HCT116 (cell line): ENCODE data around the gene FBXW8. TPM values are rescaled to one million over a fixed set of nuclear protein-coding genes. Genes with fewer than 3 reads are reported as not detected.

Source experiments
- ATAC-seq: fragments of 200-7000 bp; cut with Tn5 transposase; 2 replicates; pipeline ENCODE4 v1.9.1; 2020; ENCODE audit warnings: mild to moderate bottlenecking, moderate library complexity
- BruUV-seq: library from RNA; stranded (reverse); fragments of 400-500 nt; replicated peaks from 2 replicates; lab custom pipeline; 2021; lab: Mats Ljungman, UMichigan
- CTCF ChIA-PET: fragments of 300-600 bp; sonication (Branson Sonifier 250); formaldehyde crosslinking; loops from one replicate; lab custom pipeline; 2021; ENCODE audit warnings: antibody characterized with exemption; lab: Charles Lee
- POLR2A ChIA-PET: fragments of 300-600, 350-600 bp; sonication (Branson Sonifier 250); formaldehyde crosslinking; loops from one replicate; lab custom pipeline; 2021; ENCODE audit warnings: antibody characterized with exemption; lab: Charles Lee
- RAD21 ChIA-PET, 2 experiments: fragments of 300-600 bp; sonication (Branson Sonifier 250); formaldehyde crosslinking; loops; one replicate each; lab custom pipeline; 2023; ENCODE audit warnings: low total read pairs in 2 of 2; ENCODE audit not compliant: uncharacterized antibody in 2 of 2, unreplicated experiment in 2 of 2, low non-redundant PET in 1 of 2; lab: Charles Lee
- DNase-seq: peaks from one replicate; pipeline ENCODE4 v3.0.0-alpha.2; 2010; ENCODE audit warnings: low read depth, low spot score
- H2AFZ ChIP-seq: fragments of 200-600 bp; shearing (Covaris generic), sonication (generic); 2 replicates; pipeline ENCODE4 v1.6.1; 2017; ENCODE audit warnings: low read depth, mixed run types, mixed read lengths, antibody characterized with exemption, low read length; ENCODE audit not compliant: poor library complexity, severe bottlenecking
- H3K27ac ChIP-seq: 2 replicates; pipeline ENCODE4 v1.5.1; 2012; ENCODE audit warnings: low read depth, low read length
- H3K27me3 ChIP-seq: fragments of 200-600 bp; sonication (generic); 2 replicates; pipeline ENCODE4 v1.6.1; 2016; ENCODE audit warnings: mixed run types, low read length, mixed read lengths; ENCODE audit not compliant: insufficient read depth
- H3K36me3 ChIP-seq, 2 experiments: fragments of 200-500 bp in 1 of 2; fragments of 200-600 bp in 1 of 2; sonication (Bioruptor generic) in 1 of 2; sonication (generic) in 1 of 2; 2 replicates each; pipeline versions ENCODE4 v1.5.1 to v1.6.1; 2014 to 2016; ENCODE audit warnings: low read length in 2 of 2, inconsistent platforms in 1 of 2, mixed read lengths in 1 of 2, mixed run types in 1 of 2; ENCODE audit not compliant: insufficient read depth in 2 of 2, control insufficient read depth in 1 of 2
- H3K4me1 ChIP-seq, 2 experiments: fragments of 200-600 bp in 1 of 2; sonication (generic) in 1 of 2; 2 replicates each; pipeline versions ENCODE4 v1.5.1 to v1.6.1; 2012 to 2017; ENCODE audit warnings: low read length in 2 of 2, inconsistent platforms in 1 of 2, mild to moderate bottlenecking in 1 of 2, mixed read lengths in 1 of 2, mixed run types in 1 of 2, moderate library complexity in 1 of 2; ENCODE audit not compliant: insufficient read depth in 2 of 2, control insufficient read depth in 1 of 2
- H3K4me2 ChIP-seq: fragments of 200-600 bp; sonication (generic); 2 replicates; pipeline ENCODE4 v1.6.1; 2017; ENCODE audit warnings: mixed run types, low read length, mixed read lengths
- H3K4me3 ChIP-seq, 2 experiments: fragments of 200-600 bp in 1 of 2; sonication (generic) in 1 of 2; replicated peaks in 1 of 2; 2 replicates each; pipeline ENCODE4 v1.5.1; 2011 to 2016; ENCODE audit warnings: low read length in 2 of 2, control low read depth in 1 of 2, low read depth in 1 of 2, mild to moderate bottlenecking in 1 of 2, mixed read lengths in 1 of 2, mixed run types in 1 of 2
- H3K79me2 ChIP-seq: fragments of 200-600 bp; sonication (generic); 2 replicates; pipeline ENCODE4 v1.6.1; 2017; ENCODE audit warnings: mild to moderate bottlenecking, mixed run types, low read length, moderate library complexity, mixed read lengths; ENCODE audit not compliant: insufficient read depth
- H3K9ac ChIP-seq: fragments of 200-600 bp; sonication (generic); 2 replicates; pipeline ENCODE4 v1.6.1; 2016; ENCODE audit warnings: low read length, mixed read lengths
- H3K9me2 ChIP-seq: fragments of 200-600 bp; sonication (generic), shearing (Covaris generic); 2 replicates; pipeline ENCODE4 v1.6.1; 2017; ENCODE audit warnings: mixed run types, mild to moderate bottlenecking, moderate library complexity; ENCODE audit not compliant: insufficient read depth
- H3K9me3 ChIP-seq, 2 experiments: fragments of 200-500 bp in 1 of 2; fragments of 200-600 bp in 1 of 2; sonication (Bioruptor generic) in 1 of 2; sonication (generic) in 1 of 2; 2 replicates each; pipeline ENCODE4 v1.6.1; 2014 to 2017; ENCODE audit warnings: low read length in 2 of 2, mixed read lengths in 2 of 2, inconsistent platforms in 1 of 2, low read depth in 1 of 2, mild to moderate bottlenecking in 1 of 2, mixed run types in 1 of 2, moderate library complexity in 1 of 2; ENCODE audit not compliant: control insufficient read depth in 1 of 2, insufficient read depth in 1 of 2
- H4K20me1 ChIP-seq: fragments of 200-600 bp; sonication (generic), shearing (Covaris generic); 2 replicates; pipeline ENCODE4 v1.6.1; 2017; ENCODE audit warnings: mixed run types, mild to moderate bottlenecking, moderate library complexity; ENCODE audit not compliant: insufficient read depth
- CBX3 ChIP-seq: IDR thresholded peaks from 2 replicates; pipeline ENCODE4 v1.6.1; 2012; ENCODE audit warnings: low read depth
- CEBPB ChIP-seq: IDR thresholded peaks from 2 replicates; pipeline ENCODE4 v1.6.1; 2012; ENCODE audit warnings: low read depth
- EGR1 ChIP-seq: IDR thresholded peaks from 2 replicates; pipeline ENCODE4 v1.6.1; 2012; ENCODE audit warnings: low read depth
- EZH2 ChIP-seq: fragments of 200-600 bp; sonication (generic); IDR thresholded peaks from 2 replicates; pipeline ENCODE4 v1.6.1; 2017; ENCODE audit warnings: antibody characterized with exemption, mixed run types
- EZH2phosphoT487 ChIP-seq: fragments of 200-600 bp; IDR thresholded peaks from 2 replicates; pipeline ENCODE4 v1.6.1; 2018; ENCODE audit warnings: antibody characterized with exemption, borderline replicate concordance
- FOSL1 ChIP-seq: IDR thresholded peaks from 2 replicates; pipeline ENCODE4 v1.6.1; 2012; ENCODE audit warnings: low read depth
- JUND ChIP-seq: IDR thresholded peaks from 2 replicates; pipeline ENCODE4 v1.6.1; 2012
- RAD21 ChIP-seq: IDR thresholded peaks from 2 replicates; pipeline ENCODE4 v1.6.1; 2012; ENCODE audit warnings: low read depth, mild to moderate bottlenecking
- SIN3A ChIP-seq: IDR thresholded peaks from 2 replicates; pipeline ENCODE4 v1.6.1; 2012; ENCODE audit warnings: low read depth
- SP1 ChIP-seq: IDR thresholded peaks from 2 replicates; pipeline ENCODE4 v1.6.1; 2012; ENCODE audit warnings: low read depth
- SRF ChIP-seq: IDR thresholded peaks from 2 replicates; pipeline ENCODE4 v1.6.1; 2012; ENCODE audit warnings: low read depth
- TCF7L2 ChIP-seq: IDR thresholded peaks from 2 replicates; pipeline ENCODE4 v1.7.0; 2011; ENCODE audit warnings: borderline replicate concordance, inconsistent platforms; ENCODE audit not compliant: insufficient read depth, insufficient read length; ENCODE audit errors: extremely low read depth
- YY1 ChIP-seq: IDR thresholded peaks from 2 replicates; pipeline ENCODE4 v1.6.1; 2011; ENCODE audit warnings: low read length, low read depth, moderate library complexity, mild to moderate bottlenecking; ENCODE audit not compliant: insufficient replicate concordance; ENCODE audit errors: extremely low read depth
- ZNF274 ChIP-seq: fragments of 200-500 bp; sonication (Bioruptor generic); IDR thresholded peaks from 2 replicates; pipeline ENCODE4 v1.6.1; 2014; ENCODE audit warnings: mild to moderate bottlenecking, low read depth, low read length, inconsistent platforms
- intact Hi-C: fragments of 100-400 bp; cut with micrococcal nuclease; formaldehyde crosslinking; loops from 2 replicates; pipeline ENCODE4 v1.10.0; 2022
- total RNA-seq: library from RNA; stranded (reverse); gene quantifications from one replicate; pipeline ENCODE4 v1.2.1, GENCODE V29; 2021; ENCODE audit not compliant: unreplicated experiment
- TF ChIP-seq, protein P1 (sequence below), 3 experiments: fragments of 200-600 bp in 1 of 3; sonication (generic) in 1 of 3; IDR thresholded peaks in 2 of 3; conservative IDR thresholded peaks in 1 of 3; 2 replicates each; pipeline ENCODE4 v1.5.1; 2012 to 2017; ENCODE audit warnings: low read depth in 2 of 3, low read length in 2 of 3, antibody characterized with exemption in 1 of 3, borderline replicate concordance in 1 of 3, control low read depth in 1 of 3, mild to moderate bottlenecking in 1 of 3, mixed read lengths in 1 of 3, mixed run types in 1 of 3, moderate library complexity in 1 of 3; ENCODE audit not compliant: insufficient read depth in 1 of 3
- TF ChIP-seq, protein P2 (sequence below): IDR thresholded peaks from 2 replicates; pipeline ENCODE4 v1.6.1; 2012; ENCODE audit warnings: low read depth
- TF ChIP-seq, protein P3 (sequence below): IDR thresholded peaks from 2 replicates; pipeline ENCODE4 v1.6.1; 2012
- TF ChIP-seq, protein P4 (sequence below): IDR thresholded peaks from 2 replicates; pipeline ENCODE4 v1.6.1; 2012
- TF ChIP-seq, protein P5 (sequence below): IDR thresholded peaks from 2 replicates; pipeline ENCODE4 v1.6.1; 2011; ENCODE audit warnings: mild to moderate bottlenecking, low read length, moderate library complexity; ENCODE audit not compliant: insufficient replicate concordance; ENCODE audit errors: extremely low read depth

Gene FBXW8
- total RNA-seq, 1 experiment from 2014 or later: 14.6 TPM

DNA sequence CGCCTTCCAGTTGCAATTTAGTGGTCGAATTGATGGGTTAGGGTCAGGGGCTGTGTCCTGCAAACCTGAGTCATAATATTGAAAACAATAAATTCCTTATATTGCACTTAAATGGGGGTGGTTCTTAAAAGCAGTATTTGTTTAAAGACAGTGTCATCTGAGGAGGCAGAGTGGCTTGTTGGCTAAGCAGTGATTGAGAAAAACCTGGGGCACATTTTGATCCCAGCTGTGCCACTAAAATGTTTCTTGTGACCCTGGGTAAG, 48.4 kb downstream of the FBXW8 start:
- CTCF ChIA-PET: no interaction called here
- Histone ChIP-seq H3K27me3 (no peaks in the 10 kb centered on the region), H3K27ac (no peak overlapping the region), H4K20me1 (no peaks in the 10 kb centered on the region), H3K36me3 (no peaks in the 10 kb centered on the region), H2AFZ (no peak overlapping the region), H3K4me2 (no peak overlapping the region), H3K9me2 (no peaks in the 10 kb centered on the region), H3K4me1 (no peaks in the 10 kb centered on the region; a peak in 1 of 4 replicates), H3K79me2 (no peaks in the 10 kb centered on the region; the same call in 1 of the 2 replicates), H3K4me3 (no peak overlapping the region), H3K9ac (no peak overlapping the region), H3K9me3 (no peaks in the 10 kb centered on the region)
- BruUV-seq: no TSS peak
- intact Hi-C loops: no loop called here
- POLR2A ChIA-PET: no interaction called here
- ATAC-seq (no peak), DNase-seq (no peak)
- RAD21 ChIA-PET: no interaction called here
- no peak for TF ChIP-seq SP1
- no peak for TF ChIP-seq EGR1
- TF ChIP-seq YY1: no peak
- TF ChIP-seq, protein P1, sequence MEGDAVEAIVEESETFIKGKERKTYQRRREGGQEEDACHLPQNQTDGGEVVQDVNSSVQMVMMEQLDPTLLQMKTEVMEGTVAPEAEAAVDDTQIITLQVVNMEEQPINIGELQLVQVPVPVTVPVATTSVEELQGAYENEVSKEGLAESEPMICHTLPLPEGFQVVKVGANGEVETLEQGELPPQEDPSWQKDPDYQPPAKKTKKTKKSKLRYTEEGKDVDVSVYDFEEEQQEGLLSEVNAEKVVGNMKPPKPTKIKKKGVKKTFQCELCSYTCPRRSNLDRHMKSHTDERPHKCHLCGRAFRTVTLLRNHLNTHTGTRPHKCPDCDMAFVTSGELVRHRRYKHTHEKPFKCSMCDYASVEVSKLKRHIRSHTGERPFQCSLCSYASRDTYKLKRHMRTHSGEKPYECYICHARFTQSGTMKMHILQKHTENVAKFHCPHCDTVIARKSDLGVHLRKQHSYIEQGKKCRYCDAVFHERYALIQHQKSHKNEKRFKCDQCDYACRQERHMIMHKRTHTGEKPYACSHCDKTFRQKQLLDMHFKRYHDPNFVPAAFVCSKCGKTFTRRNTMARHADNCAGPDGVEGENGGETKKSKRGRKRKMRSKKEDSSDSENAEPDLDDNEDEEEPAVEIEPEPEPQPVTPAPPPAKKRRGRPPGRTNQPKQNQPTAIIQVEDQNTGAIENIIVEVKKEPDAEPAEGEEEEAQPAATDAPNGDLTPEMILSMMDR (IDR thresholded peaks at IDR 0.05 in 2 of 3, conservative IDR thresholded peaks at IDR 0.05 in 1 of 3; ENCODE audit: borderline replicate concordance in 1 of 3, insufficient read depth in 1 of 3, low read depth in 2 of 3, low read length in 2 of 3): no peak
- TF ChIP-seq TCF7L2: no peak
- no peak for TF ChIP-seq ZNF274
- no peak for TF ChIP-seq JUND
- TF ChIP-seq EZH2phosphoT487: no peak
- TF ChIP-seq, protein P2, sequence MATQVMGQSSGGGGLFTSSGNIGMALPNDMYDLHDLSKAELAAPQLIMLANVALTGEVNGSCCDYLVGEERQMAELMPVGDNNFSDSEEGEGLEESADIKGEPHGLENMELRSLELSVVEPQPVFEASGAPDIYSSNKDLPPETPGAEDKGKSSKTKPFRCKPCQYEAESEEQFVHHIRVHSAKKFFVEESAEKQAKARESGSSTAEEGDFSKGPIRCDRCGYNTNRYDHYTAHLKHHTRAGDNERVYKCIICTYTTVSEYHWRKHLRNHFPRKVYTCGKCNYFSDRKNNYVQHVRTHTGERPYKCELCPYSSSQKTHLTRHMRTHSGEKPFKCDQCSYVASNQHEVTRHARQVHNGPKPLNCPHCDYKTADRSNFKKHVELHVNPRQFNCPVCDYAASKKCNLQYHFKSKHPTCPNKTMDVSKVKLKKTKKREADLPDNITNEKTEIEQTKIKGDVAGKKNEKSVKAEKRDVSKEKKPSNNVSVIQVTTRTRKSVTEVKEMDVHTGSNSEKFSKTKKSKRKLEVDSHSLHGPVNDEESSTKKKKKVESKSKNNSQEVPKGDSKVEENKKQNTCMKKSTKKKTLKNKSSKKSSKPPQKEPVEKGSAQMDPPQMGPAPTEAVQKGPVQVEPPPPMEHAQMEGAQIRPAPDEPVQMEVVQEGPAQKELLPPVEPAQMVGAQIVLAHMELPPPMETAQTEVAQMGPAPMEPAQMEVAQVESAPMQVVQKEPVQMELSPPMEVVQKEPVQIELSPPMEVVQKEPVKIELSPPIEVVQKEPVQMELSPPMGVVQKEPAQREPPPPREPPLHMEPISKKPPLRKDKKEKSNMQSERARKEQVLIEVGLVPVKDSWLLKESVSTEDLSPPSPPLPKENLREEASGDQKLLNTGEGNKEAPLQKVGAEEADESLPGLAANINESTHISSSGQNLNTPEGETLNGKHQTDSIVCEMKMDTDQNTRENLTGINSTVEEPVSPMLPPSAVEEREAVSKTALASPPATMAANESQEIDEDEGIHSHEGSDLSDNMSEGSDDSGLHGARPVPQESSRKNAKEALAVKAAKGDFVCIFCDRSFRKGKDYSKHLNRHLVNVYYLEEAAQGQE: no peak
- TF ChIP-seq SIN3A: no peak
- TF ChIP-seq, protein P3, sequence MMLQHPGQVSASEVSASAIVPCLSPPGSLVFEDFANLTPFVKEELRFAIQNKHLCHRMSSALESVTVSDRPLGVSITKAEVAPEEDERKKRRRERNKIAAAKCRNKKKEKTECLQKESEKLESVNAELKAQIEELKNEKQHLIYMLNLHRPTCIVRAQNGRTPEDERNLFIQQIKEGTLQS: no peak
- TF ChIP-seq CBX3: no peak
- TF ChIP-seq, protein P4, sequence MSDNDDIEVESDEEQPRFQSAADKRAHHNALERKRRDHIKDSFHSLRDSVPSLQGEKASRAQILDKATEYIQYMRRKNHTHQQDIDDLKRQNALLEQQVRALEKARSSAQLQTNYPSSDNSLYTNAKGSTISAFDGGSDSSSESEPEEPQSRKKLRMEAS: no peak
- no peak for TF ChIP-seq FOSL1
- TF ChIP-seq, protein P5, sequence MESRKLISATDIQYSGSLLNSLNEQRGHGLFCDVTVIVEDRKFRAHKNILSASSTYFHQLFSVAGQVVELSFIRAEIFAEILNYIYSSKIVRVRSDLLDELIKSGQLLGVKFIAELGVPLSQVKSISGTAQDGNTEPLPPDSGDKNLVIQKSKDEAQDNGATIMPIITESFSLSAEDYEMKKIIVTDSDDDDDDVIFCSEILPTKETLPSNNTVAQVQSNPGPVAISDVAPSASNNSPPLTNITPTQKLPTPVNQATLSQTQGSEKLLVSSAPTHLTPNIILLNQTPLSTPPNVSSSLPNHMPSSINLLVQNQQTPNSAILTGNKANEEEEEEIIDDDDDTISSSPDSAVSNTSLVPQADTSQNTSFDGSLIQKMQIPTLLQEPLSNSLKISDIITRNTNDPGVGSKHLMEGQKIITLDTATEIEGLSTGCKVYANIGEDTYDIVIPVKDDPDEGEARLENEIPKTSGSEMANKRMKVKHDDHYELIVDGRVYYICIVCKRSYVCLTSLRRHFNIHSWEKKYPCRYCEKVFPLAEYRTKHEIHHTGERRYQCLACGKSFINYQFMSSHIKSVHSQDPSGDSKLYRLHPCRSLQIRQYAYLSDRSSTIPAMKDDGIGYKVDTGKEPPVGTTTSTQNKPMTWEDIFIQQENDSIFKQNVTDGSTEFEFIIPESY: no peak
- no peak for TF ChIP-seq EZH2
- no peak for TF ChIP-seq CEBPB
- no peak for TF ChIP-seq RAD21
- TF ChIP-seq SRF: no peak
